Coronary artery (tissue), 2 donors: Measurements from ENCODE around the gene C21orf58.

Experiments used
- DNase-seq: peaks from one replicate; pipeline ENCODE4 v3.0.0-alpha.2; 2017; ENCODE audit warnings: low spot score
- H3K27ac ChIP-seq, 2 donors: fragments of 200-600 bp; sonication (generic); one replicate each; pipeline ENCODE4 v1.5.1; 2016 to 2019
- H3K4me3 ChIP-seq: fragments of 200-600 bp; sonication (generic); 2 replicates; pipeline ENCODE4 v1.5.1; 2016; ENCODE audit warnings: mild to moderate bottlenecking, moderate library complexity
- CTCF ChIP-seq: fragments of 200-600 bp; sonication (generic); IDR thresholded peaks from one replicate; pipeline ENCODE4 v1.5.1; 2019; ENCODE audit warnings: antibody characterized with exemption

The C21orf58 gene

DNA sequence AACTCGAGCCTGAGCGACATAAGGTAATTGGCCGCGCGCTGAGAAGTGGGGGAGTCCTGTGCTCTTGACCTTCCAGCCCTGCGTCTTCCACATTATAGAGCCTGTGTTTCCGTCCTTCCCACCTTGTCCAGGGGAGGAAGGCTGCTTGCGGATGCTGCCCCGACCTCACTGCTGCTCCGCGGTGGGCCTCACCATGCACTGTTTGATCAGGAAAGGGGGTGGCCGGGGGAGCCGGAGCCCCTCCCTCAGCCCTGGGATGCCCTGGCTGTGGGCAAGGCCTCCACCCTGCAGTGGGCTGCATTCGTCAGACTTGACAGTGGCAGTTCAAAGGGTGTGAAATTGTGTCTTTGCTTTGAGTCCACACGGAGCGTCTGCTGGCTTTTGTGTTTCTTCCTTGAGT is 30.4 kb upstream of the C21orf58 start:
- no peak for TF ChIP-seq CTCF
- H3K4me3 ChIP-seq, result no peak overlapping the region
- no peak for DNase-seq
- H3K27ac ChIP-seq, result no peak overlapping the region

DNA sequence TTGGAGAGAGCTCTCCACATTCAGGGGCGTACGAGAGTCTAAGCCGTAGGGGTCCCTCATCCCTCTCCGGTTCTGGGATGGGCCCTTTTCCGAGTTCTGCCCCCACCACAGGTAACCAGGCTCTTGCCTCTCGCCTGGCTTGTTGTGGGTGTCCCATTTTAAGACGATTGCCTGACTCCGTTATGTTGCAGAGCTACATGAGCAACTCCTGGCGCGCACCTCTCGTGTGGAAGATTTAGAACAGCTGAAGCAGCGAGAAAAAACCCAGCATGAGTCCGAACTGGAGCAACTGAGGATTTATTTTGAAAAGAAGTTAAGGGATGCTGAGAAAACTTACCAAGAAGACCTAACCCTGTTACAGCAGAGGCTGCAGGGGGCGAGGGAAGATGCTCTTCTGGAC is 29.2 kb upstream of the C21orf58 start:
- TF ChIP-seq CTCF, result no peak
- Histone ChIP-seq H3K4me3 (no peak overlapping the region), H3K27ac (no peak overlapping the region)
- no peak for DNase-seq

- DNase-seq, result no peak
- no peak for TF ChIP-seq CTCF
- no peak overlapping the region for H3K27ac ChIP-seq
- no peak overlapping the region for H3K4me3 ChIP-seq
Observed at GRCh38 chr21:46352164-46352515, 28.5 kb upstream of the C21orf58 start.

- H3K4me3 ChIP-seq, result no peak overlapping the region
- no peak for TF ChIP-seq CTCF
- no peak for DNase-seq
- no peak overlapping the region for H3K27ac ChIP-seq
Observed at GRCh38 chr21:46351476-46352163, 27.9 kb upstream of the C21orf58 start.

DNA sequence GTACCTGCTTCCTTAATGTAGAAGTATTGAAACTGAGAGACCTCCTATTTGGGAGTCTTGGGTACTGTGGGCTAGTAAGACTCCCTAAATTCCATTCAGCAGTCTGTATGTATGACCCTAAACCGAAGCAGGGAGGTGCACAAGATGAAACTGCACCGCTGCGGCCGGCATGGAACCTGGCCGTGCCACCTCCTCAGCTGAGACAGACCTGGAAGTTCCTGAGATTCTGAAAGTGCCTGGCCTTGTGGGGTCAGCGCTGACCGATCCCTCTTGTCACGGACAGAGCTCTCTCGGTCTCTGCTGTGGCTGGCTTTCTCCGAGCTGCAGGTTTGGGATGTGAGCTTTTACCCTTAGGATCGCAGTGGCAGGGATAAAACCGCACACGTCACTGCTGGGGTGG is 27.3 kb upstream of the C21orf58 start:
- no peak for DNase-seq
- no peak for TF ChIP-seq CTCF
- Histone ChIP-seq H3K4me3 (no peak overlapping the region), H3K27ac (no peak overlapping the region)

DNA sequence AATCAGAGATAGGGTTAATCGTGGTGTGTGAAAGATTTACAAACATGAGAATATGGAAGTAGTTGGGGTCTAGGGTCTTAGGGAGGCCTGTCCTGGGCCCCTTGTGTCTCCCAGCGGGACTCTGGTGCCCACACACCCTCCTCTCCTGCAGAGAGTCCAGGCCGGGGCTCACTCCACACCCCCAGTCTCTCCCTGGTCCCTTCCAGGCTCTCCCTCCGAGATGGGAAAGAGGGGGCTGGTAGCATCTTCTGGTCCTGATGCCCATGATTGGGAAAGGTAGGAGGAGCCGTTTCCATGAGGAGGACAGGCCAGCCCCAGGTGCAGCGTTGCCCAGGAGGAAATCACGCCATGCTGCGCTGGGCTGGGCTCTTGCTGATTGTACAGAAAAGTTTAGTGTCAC is 26.9 kb upstream of the C21orf58 start:
- TF ChIP-seq CTCF, result no peak
- Histone ChIP-seq H3K27ac (no peak overlapping the region), H3K4me3 (no peak overlapping the region)
- no peak for DNase-seq

DNA sequence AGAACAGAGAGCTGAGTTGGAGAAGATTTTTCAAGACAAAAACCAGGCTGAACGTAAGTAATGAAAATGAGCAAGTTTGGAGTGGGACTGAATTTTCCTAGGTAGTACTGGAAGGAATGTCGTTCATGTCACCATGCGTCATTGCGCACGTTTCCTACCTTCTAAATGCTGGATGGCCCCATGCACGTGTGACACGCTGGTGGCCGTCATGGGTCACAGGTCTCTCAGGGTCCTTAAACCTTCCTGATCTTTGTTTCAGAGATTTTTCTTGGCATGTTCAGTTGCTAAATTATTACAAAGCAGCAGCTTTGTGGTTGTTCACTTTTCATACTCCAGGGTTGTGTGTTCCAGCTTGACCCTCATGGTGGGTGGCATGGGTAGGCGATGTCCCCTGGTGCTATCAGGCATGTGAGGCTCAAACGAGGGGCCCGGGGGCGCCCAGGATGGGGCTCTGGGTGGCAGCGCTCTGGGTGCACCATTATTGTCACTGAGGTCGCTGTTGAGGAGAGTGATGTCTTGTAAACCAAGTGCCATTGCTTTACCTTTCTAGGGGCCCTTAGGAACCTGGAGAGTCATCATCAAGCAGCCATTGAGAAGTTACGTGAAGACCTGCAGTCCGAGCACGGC is 25.6 kb upstream of the C21orf58 start:
- Histone ChIP-seq H3K4me3 (no peak overlapping the region), H3K27ac (no peak overlapping the region)
- DNase-seq, result no peak
- no peak for TF ChIP-seq CTCF
